Right renal cortex interstitium (tissue), 3 donors: Measurements from ENCODE around the gene SYNE3. TPM values are rescaled to one million over a fixed set of nuclear protein-coding genes. Genes with fewer than 3 reads are reported as not detected.

Experiments used
- DNase-seq, 3 donors: peaks; one replicate each; pipeline ENCODE4 v3.0.0-alpha.2; 2013; ENCODE audit warnings: low read depth in 3 of 3, low spot score in 2 of 3
- polyA plus RNA-seq, 3 donors: library from polyadenylated mRNA; unstranded; fragments of 120-200 nt; gene quantifications; one replicate each; pipeline ENCODE4 v1.2.1, GENCODE V29; 2013; ENCODE audit not compliant: insufficient read length in 3 of 3

The SYNE3 gene
- polyA plus RNA-seq, 3 donors: 1.6 to 2.2 (median 1.9) TPM

DNA sequence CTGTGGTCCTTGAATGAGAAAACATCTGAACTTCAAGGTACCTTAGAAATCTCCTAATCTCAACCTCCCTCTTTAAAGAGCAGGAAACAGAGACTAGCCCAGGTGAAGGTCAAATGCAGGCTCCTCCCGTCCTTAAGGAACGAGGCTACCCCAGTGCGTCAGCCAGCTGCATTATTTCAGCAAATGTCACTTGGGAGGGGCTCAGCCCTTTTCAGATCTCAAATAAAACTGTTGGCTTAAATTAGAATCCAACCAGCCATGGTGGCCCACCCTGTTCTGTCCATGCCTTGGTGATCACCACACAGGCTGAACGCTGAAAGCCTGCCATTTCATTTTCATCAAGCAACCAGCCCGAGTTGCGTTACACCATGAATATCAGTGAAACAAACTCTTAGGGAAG is 7.0 kb downstream of the SYNE3 start:
- no peak for DNase-seq

DNA sequence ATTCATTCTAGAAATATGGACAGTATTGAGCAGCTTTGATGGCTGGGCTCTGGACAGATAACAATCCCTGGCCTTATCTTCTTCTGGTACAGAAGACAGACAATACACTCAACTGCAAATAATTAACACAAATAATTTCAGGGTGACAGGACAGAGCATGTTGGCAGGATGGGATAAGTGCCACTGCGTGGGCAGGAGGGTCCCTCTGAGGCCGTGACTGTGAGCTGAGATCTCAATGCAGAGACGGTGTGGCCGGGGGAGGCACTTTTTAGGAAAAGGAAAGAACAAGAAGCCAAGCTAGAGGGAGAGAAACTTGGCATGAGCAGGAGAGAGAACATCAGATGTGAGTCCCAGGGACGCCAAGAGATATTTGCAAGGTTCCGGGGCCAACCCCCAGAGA is 8.1 kb downstream of the SYNE3 start:
- DNase-seq: no peak

DNA sequence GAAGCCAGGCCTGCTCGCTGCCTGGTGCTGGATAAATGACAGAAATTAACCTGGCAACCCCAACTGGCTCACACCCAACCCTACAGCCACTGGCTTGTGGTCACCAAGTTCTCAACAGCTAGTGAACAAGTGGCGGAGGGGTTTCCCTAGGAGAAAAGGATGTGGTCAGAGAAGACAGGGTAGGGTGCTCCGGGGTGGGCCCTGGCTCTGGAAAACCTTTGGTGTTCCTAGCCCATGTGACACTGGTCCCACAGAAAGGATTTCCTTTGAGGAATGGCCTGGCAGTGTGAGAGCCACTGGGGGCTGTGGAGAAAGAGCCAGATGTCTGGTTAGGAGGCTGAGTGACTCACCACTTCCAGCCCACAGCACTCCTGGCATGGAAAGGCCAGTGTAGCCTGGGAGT is 8.7 kb downstream of the SYNE3 start:
- DNase-seq: no peak

DNA sequence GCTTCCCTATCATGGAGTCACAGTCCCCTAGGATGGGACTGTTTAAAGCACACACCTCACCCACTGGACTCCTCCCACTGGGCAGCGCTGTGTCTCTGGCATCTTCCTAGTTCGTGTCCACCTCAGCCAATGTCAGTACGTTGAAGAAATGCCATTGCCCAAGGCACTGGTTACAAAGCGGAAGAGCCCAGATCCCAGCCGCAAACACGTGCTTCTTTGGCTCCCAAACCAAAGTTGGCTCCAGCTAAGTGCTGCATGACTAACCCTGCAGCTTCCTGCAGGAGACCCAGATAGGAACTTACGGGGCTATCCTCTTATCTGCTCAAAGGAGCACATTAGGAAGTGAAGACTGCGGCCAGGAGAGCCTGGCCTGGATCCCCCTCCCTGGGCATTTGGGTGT is 9.3 kb downstream of the SYNE3 start:
- DNase-seq: no peak

DNA sequence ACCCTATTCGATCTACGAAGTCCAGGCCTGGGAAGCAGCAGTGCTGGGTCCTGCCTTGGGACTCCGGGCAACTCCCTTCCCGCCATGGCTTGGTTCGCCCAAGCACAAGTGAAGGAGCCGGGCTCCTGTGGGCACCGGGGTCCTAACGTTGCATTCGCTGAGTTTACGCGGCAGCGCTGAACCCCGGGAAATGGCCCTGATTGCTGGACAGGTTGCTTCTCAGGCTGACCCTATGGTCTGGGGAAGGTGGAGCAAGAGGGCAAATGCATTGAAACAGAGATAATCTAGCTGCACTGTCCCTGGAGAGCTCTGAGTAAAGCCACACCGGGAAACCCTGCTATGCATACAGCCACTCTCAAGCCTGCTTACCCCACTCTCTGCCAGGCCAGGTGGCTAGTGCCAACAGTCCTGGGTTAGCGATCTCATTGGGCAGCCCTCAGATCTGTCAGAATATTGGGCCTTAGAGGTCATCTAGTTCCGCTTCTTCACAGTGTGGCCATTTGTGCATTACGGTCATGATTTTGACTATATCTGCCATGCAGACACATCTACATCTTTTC is 11.3 kb downstream of the SYNE3 start:
- DNase-seq: no peak

DNA sequence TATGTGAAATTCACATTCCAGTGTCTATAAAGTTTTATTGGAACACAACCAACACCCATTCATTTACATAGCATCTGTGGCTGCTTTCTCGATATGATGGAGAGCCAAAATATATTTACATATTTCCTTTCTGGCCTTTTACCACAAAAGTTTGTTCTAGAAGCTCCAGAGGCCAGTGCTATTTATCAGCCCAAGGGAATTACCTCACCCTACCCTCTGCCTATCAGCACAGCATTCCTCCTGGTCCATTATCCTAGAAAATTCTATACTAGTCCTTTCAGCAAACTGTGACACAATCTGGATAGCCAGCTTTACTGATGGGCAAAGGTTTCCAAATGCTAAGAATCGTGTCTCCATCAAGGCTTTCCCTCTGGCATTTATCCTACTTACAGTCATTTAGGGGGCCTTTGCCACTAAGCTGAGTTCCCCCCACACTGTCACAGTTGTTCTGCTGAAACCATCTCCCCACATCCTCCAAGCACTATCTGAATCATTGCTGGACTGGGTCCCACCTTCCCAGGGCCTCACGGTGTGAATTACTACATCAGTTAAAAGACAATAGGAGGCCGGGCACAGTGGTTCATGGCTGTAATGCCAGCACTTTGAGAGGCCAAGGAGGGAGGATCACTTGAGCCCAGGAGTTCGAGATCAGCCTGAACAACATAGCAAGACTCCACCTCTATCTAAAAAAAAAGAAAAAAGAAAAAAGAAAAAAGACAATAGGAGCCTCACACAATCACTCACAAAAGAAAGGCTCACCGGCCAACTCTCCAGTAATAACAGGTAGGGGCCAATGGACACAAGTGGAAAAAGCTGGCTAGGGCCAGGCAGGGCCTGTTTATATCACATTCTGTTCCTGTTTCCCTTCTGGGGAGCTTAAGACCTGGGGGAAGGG is 12.1 kb downstream of the SYNE3 start:
- no peak for DNase-seq

DNA sequence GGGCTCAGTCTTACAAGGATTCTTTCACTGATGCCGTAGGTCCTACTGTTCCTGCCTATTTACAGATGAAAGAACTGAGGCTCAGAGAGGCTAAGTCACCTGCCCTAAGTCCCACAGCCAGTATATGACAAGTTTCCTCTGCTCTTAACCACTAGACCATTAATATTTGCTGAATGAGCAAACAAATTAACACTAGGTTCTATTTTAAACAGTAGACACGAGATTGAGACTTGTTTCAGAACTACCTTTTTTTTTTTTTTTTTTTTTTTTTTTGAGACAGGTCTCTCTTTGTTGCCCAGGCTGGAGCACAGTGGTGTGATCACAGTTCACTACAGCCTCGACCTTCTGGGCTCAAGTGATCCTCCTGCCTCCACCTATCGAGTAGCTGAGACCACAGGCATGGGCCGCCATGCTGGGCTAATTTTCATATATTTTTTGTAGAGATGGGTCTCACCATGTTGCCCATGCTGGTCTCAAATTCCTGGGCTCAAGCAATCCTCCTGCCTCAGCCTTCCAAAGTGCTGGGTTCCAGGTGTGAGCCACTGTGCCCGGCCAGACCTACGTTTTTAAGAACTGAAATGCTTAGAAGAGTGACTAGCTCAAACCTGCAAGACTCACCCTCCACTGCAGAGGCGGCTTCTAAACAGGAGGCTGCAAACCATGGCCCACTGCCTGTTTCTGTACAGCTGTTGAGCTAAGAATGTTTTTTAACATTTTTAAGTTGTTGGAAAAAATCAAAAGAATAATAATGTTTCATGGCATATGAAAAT is 12.9 kb downstream of the SYNE3 start:
- DNase-seq: no peak

DNA sequence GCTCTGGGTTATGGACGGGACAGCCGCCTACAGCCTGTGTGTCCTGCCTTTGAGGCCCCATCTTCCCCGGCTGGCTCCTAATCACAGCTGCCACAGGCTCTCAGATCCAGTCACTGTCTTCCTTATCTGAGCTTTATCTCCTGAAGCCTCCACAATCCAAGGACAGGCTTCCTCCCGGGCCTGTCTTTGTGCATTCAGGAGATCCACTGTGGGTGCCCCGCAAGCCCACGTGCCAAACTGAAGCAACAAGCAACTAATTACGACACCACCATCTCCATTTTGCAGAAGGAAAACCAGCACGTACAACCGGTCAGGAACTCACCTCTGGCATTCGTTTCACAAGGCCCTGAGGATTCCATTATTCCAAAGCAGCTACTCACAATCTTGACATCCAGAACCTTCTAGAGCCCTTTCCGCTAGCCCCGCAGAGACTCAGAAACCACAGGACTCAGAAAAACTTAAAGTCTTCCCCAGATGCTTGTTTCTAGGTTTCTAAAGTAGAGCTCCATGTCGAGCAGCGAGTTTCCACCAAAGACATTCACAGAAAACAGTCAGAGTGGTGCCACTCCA is 14.0 kb downstream of the SYNE3 start:
- DNase-seq: no peak

DNA sequence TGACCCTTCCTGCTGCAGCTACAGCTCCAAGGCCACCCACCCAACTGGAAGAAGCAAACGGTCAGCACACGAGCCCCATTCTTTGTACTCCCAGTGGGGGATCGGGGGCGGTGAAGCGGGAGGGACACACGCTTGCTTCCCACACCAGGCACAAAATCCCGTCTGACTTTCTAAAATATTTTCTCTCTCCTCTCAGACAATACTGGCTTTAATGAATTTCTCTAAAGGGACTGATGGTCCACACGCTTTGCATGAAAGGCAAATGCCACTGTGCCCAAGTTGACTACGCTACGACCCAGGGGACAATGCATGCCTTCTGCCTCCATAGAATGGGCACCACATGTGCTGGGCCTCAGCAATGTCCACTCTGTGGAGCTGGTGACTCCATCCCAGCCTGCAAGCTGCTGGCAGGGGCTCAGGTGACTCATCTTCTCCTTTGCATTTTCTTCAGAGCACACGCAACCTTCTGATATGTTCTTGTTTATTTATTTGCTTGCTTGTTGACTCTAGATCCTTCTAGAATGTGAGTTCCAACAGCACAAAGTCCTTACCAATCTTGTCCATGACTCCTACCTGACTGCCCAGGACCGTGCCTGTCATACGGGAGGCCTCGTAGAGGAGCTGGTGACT is 15.6 kb downstream of the SYNE3 start:
- DNase-seq: no peak

DNA sequence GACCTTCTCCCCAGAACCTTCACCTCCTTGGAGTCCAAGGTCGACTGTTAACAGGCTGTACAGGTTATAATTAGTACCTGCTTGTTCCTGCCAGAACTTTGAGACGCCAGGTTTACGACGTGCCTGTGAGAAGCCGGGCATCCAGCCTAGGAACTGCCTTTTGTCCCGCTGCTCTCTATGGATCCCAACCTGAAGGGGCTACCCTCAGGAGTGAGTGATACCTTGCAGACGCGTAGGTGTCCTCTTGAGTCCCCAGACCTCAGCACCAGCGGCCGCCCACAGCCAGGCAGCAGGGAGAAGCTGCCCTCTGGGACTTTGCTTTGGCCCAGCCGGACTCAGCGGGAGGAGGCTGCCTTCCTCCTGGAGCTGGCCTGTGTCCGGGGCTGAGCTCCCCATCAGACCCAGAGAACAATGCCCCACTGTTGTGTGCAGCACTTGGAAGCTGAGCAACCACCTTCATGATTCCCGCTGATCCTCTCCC is 16.2 kb downstream of the SYNE3 start:
- DNase-seq: no peak

DNA sequence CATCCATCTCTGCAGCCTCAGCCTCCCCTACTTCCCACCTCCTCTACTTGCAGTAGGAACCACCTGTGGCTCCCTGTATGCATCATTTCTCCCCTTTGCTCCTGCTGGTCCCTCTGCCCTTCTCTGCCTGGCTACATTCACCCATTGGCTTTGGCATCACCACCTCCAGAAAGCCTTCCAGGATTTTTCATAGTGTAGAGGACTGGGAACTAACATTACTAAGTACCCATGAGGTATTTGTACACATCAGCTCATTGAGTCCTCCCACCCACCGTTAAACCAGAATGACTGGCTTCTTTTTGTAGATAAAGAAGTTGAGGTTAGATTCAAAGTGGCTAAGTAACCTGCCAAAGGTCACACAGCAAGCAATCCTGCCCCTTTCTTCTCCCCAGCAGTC is 17.1 kb downstream of the SYNE3 start:
- DNase-seq: no peak

DNA sequence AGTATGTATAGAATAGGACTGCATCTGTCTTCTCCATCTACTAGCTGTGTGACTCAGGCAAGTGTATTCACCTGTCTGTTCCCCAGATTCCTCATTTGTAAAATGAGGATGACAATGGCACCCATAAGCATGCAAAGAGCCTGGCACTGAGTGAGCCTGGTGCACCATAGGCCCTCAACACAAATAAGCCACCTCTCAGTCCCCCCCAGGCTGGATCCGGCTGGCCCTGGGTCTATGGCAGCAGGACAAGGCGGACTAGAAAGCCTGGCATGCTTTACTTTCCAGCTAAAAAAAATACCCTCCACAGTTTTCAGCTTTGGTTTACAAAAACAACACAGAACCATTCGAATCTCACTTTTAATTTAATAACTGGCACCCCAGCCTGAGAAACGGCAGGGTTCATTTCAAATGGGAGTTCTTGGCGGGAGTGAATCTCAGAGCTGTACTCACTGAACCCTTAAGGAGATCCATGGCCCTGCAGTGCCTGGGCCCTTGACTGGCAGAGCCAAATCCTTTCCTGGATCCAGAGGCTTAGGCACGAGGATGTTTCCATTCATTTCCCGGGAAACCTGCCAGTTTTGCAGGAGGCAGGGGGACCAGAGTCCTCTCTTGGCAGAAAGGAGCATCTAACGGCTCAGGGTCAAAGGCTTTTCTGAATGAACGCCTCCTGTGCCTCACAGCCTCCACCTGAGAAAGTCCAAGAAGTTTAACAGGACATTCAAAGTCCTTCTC is 17.7 kb downstream of the SYNE3 start:
- DNase-seq: no peak

DNA sequence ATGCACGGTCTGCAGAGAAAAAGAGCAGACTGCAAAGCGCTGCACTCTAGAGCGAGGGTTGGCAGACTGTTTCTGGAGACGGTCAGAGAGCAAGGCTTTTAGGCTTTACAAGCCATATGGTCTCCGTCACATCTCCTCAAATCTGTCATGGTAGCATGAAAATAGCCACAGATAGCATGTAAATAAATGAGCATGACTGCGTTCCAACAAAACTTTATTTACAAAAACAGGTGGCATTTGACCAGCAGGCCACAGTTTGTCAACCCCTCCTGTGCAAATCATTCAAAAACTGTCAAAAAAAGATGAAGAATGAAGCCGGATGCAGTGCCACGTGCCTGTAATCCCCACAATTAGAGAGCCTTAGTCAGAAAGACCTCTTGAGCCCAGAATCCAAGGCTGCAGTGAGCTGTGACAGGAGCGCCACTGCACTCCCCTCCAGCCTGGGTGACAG is 18.9 kb downstream of the SYNE3 start:
- DNase-seq: peak in 1 of 3 donors; percentile 40

DNA sequence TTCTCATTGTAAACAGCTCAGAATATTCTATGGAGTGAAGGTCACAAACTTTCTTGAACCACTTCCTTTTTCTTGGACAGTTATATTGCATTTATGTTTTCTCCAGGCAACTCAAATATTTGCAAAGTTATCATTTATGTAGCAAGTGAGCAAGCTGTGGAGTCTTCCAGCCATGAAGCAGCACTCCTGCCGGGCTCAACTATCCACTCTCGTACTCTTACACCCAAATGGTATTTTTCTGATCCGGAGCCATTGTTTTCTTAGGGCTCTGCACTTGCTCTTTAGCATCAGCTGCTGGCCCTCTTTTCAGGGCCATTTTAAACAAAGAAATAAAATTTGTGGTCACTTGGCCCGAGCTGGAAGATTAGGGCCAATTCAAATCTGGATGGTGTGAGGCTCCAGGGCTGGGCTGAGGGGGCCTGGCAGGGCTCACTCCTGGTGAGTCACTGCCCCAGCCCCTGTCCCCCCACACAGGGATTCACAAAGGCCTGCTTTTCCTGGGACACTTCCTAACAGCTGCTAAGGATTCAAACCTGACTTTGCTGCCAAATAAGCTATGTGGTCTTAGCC is 19.7 kb downstream of the SYNE3 start:
- no peak for DNase-seq

DNA sequence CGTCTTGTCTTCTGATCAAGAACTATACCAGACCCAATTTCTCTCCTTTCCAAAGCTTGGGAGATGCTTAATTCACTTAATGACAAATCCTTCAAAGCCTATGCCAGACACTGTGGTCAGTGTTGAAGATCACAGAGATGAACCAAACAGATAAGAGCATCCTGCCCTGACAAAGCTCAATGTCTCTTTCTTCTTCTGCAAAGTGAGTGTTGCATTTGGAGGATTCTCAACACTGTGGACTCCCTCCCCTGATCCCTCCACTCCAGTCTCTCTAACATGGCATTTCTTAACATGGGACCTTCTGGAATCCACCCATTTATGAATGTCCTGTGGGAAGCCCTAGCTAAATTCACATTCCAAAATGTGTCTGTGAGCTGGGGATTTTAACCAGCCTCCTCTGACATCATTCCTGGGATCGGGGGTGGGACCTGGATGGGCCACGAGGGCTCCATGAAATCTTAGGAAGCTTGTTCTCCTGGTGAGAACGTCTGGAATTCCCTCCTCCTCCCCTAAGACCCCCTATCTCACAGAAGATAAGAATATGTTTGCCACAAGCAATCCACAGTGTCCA is 20.3 kb downstream of the SYNE3 start:
- DNase-seq: no peak

DNA sequence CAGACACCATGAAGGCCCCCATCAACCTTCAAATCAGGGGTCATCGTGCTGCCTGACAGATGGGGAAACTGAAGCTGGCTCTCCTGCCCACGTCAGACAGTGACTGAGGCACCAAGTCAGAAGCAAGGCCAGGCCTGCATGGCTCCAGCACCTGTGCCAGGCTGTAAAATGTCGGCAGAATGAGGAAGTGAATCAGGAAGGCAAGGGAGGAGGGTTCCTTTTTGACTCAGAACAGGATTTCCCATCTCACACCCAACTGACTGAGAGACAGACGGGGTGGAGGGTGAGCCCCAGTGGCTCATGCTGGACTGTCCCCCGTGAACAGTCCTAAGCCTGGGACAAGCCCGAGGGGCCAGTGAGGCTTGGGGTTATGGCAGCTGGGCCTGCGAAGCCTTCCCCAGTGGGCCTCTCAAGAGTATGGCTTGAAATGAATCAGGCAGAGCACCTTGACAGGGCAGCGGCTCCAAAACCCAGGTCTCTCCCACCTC is 20.9 kb downstream of the SYNE3 start:
- no peak for DNase-seq

DNA sequence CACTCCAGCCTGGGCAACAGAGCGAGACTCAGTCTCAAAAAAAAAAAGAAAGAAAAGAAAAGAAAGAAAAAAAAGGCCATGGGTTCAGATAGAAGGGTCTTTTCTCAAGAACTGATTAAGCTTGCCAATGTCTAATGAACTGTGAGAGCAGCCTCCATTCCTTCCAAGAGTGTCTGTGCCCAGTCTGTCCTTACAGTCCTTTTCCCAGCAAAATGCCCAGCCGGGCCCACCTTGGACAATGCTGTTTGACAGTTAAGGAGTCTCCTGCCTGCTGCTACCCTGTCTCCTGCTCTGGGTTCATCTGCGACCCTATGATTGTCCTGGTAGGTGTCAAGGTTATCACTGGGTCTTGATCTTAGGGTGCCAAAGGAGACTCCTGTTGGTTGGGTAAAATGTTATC is 21.4 kb downstream of the SYNE3 start:
- no peak for DNase-seq

DNA sequence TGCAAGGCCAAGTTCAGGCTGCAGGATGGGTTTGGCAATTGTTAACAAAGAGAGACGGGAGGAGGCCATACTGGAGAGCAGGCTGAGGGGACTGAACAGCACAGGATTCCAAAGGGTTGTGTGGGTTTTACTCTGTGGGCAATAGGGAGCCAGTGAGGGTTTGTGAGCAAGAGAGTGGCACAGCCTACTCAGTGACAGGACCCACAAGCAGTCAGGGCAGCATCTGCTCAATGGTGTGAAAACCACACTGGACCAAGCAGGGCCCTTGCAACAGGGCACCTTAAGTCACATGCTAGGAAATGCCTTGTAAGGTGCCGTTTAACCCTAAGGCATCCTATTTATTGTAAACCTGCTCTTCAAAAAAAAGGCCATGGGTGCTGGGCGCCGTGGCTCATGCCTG is 22.0 kb downstream of the SYNE3 start:
- DNase-seq: no peak

DNA sequence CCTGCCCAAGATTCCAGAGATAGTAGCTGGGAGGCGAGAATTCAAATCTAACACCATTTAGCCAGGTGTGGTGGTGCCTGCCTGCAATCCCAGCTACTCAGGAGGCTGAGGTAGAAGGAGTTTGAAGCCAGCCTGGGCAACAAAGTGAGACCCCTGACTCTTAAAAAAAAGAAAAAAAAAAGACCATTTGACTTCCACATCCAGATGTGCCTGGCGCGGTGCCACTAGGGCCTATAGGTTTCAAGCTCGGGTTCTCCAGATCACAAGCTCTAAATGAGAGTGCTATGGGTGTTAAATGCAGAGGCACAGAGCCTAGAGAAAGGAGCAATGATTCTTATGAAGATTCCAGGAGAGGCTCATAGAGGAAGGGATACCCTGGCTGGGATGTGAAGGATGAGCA is 22.5 kb downstream of the SYNE3 start:
- no peak for DNase-seq
